K562 (cell line): Measurements from ENCODE around the gene DDIT3. TPM values are rescaled to one million over a fixed set of nuclear protein-coding genes. Genes with fewer than 3 reads are reported as not detected.
A peak's percentile ranks its signal among the peaks of the same experiment; 100 is the strongest.

Experiments used
- BCOR ChIP-seq: fragments of 450-650 bp; IDR thresholded peaks from 2 replicates; pipeline ENCODE4 v1.6.1; 2016
- CSDE1 ChIP-seq, 2 experiments: fragments of 450-650 bp; IDR thresholded peaks; 2 replicates each; pipeline ENCODE4 v1.6.1; 2016; ENCODE audit warnings: mild to moderate bottlenecking in 1 of 2
- HMG20B ChIP-seq: fragments of 250-450 bp; sonication (Bioruptor Pico); IDR thresholded peaks from 2 replicates; pipeline ENCODE4 v1.5.0; 2021; ENCODE audit warnings: mild to moderate bottlenecking
- ILK ChIP-seq: fragments of 450-650 bp; IDR thresholded peaks from 2 replicates; pipeline ENCODE4 v1.6.1; 2016; ENCODE audit warnings: missing genetic modification characterization, low read depth, mild to moderate bottlenecking, missing compliant biosample characterization, moderate library complexity, borderline replicate concordance
- JUND ChIP-seq, 2 experiments: IDR thresholded peaks; 2 replicates in 1 of 2; 3 replicates in 1 of 2; pipeline ENCODE4 v1.6.1; 2011; ENCODE audit warnings: borderline replicate concordance in 2 of 2, low read depth in 2 of 2, low read length in 2 of 2, improper control_type of control experiment in 1 of 2, missing biosample characterization in 1 of 2, missing genetic modification characterization in 1 of 2, missing genetic modification reagents in 1 of 2
- KAT2B ChIP-seq: IDR thresholded peaks from one replicate; pipeline ENCODE4 v1.6.1; 2012; ENCODE audit warnings: low read depth, mild to moderate bottlenecking, control low read depth, inconsistent platforms, low read length, moderate library complexity
- NFRKB ChIP-seq: fragments of 450-650 bp; IDR thresholded peaks from 2 replicates; pipeline ENCODE4 v1.6.1; 2016; ENCODE audit warnings: low read depth
- PHTF2 ChIP-seq: fragments of 250-450 bp; sonication (Bioruptor Pico); IDR thresholded peaks from 2 replicates; pipeline ENCODE4 v1.5.0; 2021; ENCODE audit warnings: mild to moderate bottlenecking
- RBBP5 ChIP-seq: fragments of 200-600 bp; sonication (generic); IDR thresholded peaks from 2 replicates; pipeline ENCODE4 v1.6.1; 2012; ENCODE audit warnings: borderline replicate concordance, mild to moderate bottlenecking, low read length, control low read depth, inconsistent platforms; ENCODE audit not compliant: insufficient read depth, poor library complexity, severe bottlenecking
- REST ChIP-seq, 2 experiments: fragments of 450-650 bp; formaldehyde crosslinking in 1 of 2; IDR thresholded peaks; 2 replicates each; pipeline versions ENCODE4 v1.4.0 to v1.6.1; 2014 to 2020; ENCODE audit warnings: mild to moderate bottlenecking in 2 of 2, borderline replicate concordance in 1 of 2, low read depth in 1 of 2
- RFX5 ChIP-seq: IDR thresholded peaks from 2 replicates; pipeline ENCODE4 v1.6.1; 2011; ENCODE audit warnings: low read depth, mild to moderate bottlenecking, improper control_type of control experiment, low read length
- SREBF2 ChIP-seq: sonication (generic); formaldehyde crosslinking; IDR thresholded peaks from 2 replicates; pipeline ENCODE4 v1.4.0; 2020; ENCODE audit warnings: mild to moderate bottlenecking, missing genetic modification reagents
- U2AF1 ChIP-seq: fragments of 200-400 bp; formaldehyde crosslinking; optimal IDR thresholded peaks from 2 replicates; pipeline ENCODE3; 2017; ENCODE audit warnings: mild to moderate bottlenecking, low read depth, low read length, moderate library complexity
- ZBED1 ChIP-seq: IDR thresholded peaks from 2 replicates; pipeline ENCODE4 v1.6.1; 2014
- ZC3H8 ChIP-seq: fragments of 450-650 bp; IDR thresholded peaks from 2 replicates; pipeline ENCODE4 v1.6.1; 2017
- ZNF184 ChIP-seq: sonication (generic); formaldehyde crosslinking; IDR thresholded peaks from 2 replicates; pipeline ENCODE4 v1.5.0; 2020; ENCODE audit warnings: missing genetic modification reagents
- polyA plus RNA-seq, 8 experiments: library from polyadenylated mRNA; depleted of rRNA in 4 of 8; stranded (reverse) in 5 of 8; unstranded in 3 of 8; fragments of >200 nt; fragmentation: Nextera tagmentation in 2 of 8; fragmentation: Illumina TruSeq in 1 of 8; extraction: Ambion mirVana in 2 of 8; extraction: Trizol in 1 of 8; gene quantifications; 2 replicates each; pipeline versions ENCODE4 v1.2.1 to v1.2.3, GENCODE V29; 2011 to 2014; ENCODE audit warnings: inconsistent platforms in 1 of 8, missing spikeins in 1 of 8
- total RNA-seq, 7 experiments: library from RNA; depleted of rRNA in 6 of 7; stranded (reverse); fragments of >200 nt in 6 of 7; fragmentation: Illumina TruSeq in 2 of 7; extraction: Trizol in 2 of 7; gene quantifications; 2 replicates each; pipeline versions ENCODE4 v1.2.1 to v1.2.3, GENCODE V29; 2011 to 2021; ENCODE audit warnings: low replicate concordance in 1 of 7
- TF ChIP-seq, protein P1 (sequence below): fragments of 450-650 bp; IDR thresholded peaks from 2 replicates; pipeline ENCODE4 v1.6.1; 2016; ENCODE audit warnings: low read depth, mild to moderate bottlenecking, moderate library complexity
- TF ChIP-seq, protein P2 (sequence below): fragments of 450-650 bp; formaldehyde crosslinking; IDR thresholded peaks from 2 replicates; pipeline ENCODE4 v1.4.0; 2020; ENCODE audit warnings: mild to moderate bottlenecking, moderate library complexity
- TF ChIP-seq, protein P3 (sequence below): sonication (generic); formaldehyde crosslinking; IDR thresholded peaks from 2 replicates; pipeline ENCODE4 v1.8.0; 2022; ENCODE audit warnings: missing genetic modification reagents, mild to moderate bottlenecking, moderate library complexity, borderline replicate concordance

Gene DDIT3
- total and polyA plus RNA-seq, 9 of the 15 experiments (the other 6 are each of a cell fraction or from before 2014, with no cell fraction given), result 59.1 to 272 (median 89.9) TPM

- TF ChIP-seq U2AF1, result no peak
- no peak for TF ChIP-seq PHTF2 (CRISPR knock-in tag)
- TF ChIP-seq, protein P1, sequence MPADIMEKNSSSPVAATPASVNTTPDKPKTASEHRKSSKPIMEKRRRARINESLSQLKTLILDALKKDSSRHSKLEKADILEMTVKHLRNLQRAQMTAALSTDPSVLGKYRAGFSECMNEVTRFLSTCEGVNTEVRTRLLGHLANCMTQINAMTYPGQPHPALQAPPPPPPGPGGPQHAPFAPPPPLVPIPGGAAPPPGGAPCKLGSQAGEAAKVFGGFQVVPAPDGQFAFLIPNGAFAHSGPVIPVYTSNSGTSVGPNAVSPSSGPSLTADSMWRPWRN, result no peak
- TF ChIP-seq SREBF2 (CRISPR knock-in tag), result no peak
- no peak for TF ChIP-seq BCOR
- no peak for TF ChIP-seq ILK (tag)
- TF ChIP-seq ZBED1, result no peak
- TF ChIP-seq REST (IDR thresholded peaks at IDR 0.05; ENCODE audit: borderline replicate concordance), result no peak
- no peak for TF ChIP-seq REST (CRISPR knock-in tag; IDR thresholded peaks at IDR 0.05; ENCODE audit: low read depth)
- no peak for TF ChIP-seq RBBP5
- no peak for TF ChIP-seq ZC3H8
- TF ChIP-seq, protein P2, sequence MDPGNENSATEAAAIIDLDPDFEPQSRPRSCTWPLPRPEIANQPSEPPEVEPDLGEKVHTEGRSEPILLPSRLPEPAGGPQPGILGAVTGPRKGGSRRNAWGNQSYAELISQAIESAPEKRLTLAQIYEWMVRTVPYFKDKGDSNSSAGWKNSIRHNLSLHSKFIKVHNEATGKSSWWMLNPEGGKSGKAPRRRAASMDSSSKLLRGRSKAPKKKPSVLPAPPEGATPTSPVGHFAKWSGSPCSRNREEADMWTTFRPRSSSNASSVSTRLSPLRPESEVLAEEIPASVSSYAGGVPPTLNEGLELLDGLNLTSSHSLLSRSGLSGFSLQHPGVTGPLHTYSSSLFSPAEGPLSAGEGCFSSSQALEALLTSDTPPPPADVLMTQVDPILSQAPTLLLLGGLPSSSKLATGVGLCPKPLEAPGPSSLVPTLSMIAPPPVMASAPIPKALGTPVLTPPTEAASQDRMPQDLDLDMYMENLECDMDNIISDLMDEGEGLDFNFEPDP, result no peak
- TF ChIP-seq CSDE1 (IDR thresholded peaks at IDR 0.05), result no peak
- TF ChIP-seq KAT2B, result no peak
- no peak for TF ChIP-seq RFX5
- TF ChIP-seq NFRKB, result no peak
- no peak for TF ChIP-seq HMG20B (CRISPR knock-in tag)
- no peak for TF ChIP-seq ZNF184 (CRISPR knock-in tag)
- TF ChIP-seq, protein P3, sequence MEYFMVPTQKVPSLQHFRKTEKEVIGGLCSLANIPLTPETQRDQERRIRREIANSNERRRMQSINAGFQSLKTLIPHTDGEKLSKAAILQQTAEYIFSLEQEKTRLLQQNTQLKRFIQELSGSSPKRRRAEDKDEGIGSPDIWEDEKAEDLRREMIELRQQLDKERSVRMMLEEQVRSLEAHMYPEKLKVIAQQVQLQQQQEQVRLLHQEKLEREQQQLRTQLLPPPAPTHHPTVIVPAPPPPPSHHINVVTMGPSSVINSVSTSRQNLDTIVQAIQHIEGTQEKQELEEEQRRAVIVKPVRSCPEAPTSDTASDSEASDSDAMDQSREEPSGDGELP, result peak; percentile 55; the same call in 1 of the 2 replicates
- TF ChIP-seq JUND (IDR thresholded peaks at IDR 0.05; ENCODE audit: borderline replicate concordance, low read depth, low read length), result 0 out of 2 replicates have a peak, but pooled peaks have one; percentile 42
- TF ChIP-seq JUND (tag; IDR thresholded peaks at IDR 0.05; ENCODE audit: borderline replicate concordance, low read depth, low read length), result peak; percentile 17; the same call in 1 of the 3 replicates
Measured at GRCh38 chr12:57552306-57552651, 32.0 kb upstream of the DDIT3 start (continued).
